Retinal pigment epithelial cell (primary cell): ENCODE results near the gene ZBTB3.
A peak's percentile ranks its signal among the peaks of the same experiment; 100 is the strongest.
"Not testable (repeated sequence)": the region's sequence is repeated elsewhere in the genome, so short reads cannot be mapped to it uniquely, and the experiment has no call there.

Experiments used
- DNase-seq: peaks from one replicate; pipeline ENCODE4 v3.0.0-alpha.2; 2010; ENCODE audit warnings: low read depth
- H3K4me3 ChIP-seq: 2 replicates; pipeline ENCODE4 v1.5.1; 2011; ENCODE audit warnings: mild to moderate bottlenecking, low read length, control low read depth, moderate library complexity
- CTCF ChIP-seq: conservative IDR thresholded peaks from 2 replicates; pipeline ENCODE4 v1.5.1; 2011; ENCODE audit warnings: low read depth, low read length, control low read depth, inconsistent platforms

ZBTB3 gene

GRCh38 chr11:62778441-62778840 is 24.5 kb upstream of the ZBTB3 start:
- DNase-seq: no peak
- H3K4me3 ChIP-seq: no peak overlapping the region
- no peak for TF ChIP-seq CTCF

- TF ChIP-seq CTCF: no peak
- no peak for DNase-seq
- H3K4me3 ChIP-seq: no peak overlapping the region
These were observed 23.4 kb upstream of the ZBTB3 start for GRCh38 chr11:62777389-62777788.

- TF ChIP-seq CTCF: no peak
- H3K4me3 ChIP-seq: no peak overlapping the region
- DNase-seq: no peak
These were observed 21.7 kb upstream of the ZBTB3 start for GRCh38 chr11:62775646-62776045.

GRCh38 chr11:62774407-62774806 is 20.4 kb upstream of the ZBTB3 start:
- H3K4me3 ChIP-seq: no peak overlapping the region

GRCh38 chr11:62771144-62772021 is 17.4 kb upstream of the ZBTB3 start, which contains the start of gene TAF6L:
TSS of gene TAF6L (plus strand) at chr11:62771396. CDS start at chr11:62775784, 4,388 bp downstream.
- peak; percentile 81 for DNase-seq
- H3K4me3 ChIP-seq: peak within 1 kb of the TSS; percentile 76
- no peak for TF ChIP-seq CTCF

More at GRCh38 chr11:62774407-62774806, 20.4 kb upstream of the ZBTB3 start:
- no peak for DNase-seq
- no peak for TF ChIP-seq CTCF

- H3K4me3 ChIP-seq: peak overlapping the region; percentile 76
- TF ChIP-seq CTCF: no peak
- DNase-seq: no peak
These were observed 16.8 kb upstream of the ZBTB3 start for GRCh38 chr11:62770778-62771143.

DNA sequence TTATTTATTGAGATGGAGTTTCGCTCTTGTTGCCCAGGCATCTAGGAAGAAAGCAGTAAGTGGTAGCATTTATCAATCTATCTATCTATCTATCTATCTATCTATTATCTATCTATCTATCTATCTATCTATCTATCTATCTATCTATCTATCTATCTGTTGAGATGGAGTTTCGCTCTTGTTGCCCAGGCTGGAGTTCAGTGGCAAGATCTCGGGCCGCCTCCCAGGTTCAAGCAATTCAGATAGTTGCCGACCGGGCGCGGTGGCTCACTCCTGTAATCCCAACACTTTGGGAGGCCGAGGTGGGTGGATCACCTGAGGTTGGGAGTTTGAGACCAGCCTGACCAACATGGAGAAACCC is 6.9 kb upstream of the ZBTB3 start:
- peak overlapping the region; percentile 92 for H3K4me3 ChIP-seq

More for the DNA sequence above, 6.9 kb upstream of the ZBTB3 start:
- DNase-seq: not testable (repeated sequence)
